HG02973 (cell line): ENCODE data around the gene HPN.
"Not testable (repeated sequence)": the region's sequence is repeated elsewhere in the genome, so short reads cannot be mapped to it uniquely, and the experiment has no call there.

Experiments used
- ATAC-seq: cut with Tn5 transposase; IDR thresholded peaks from one replicate; pipeline ENCODE4 v1.9.1; 2021; ENCODE audit warnings: moderate library complexity; ENCODE audit not compliant: unreplicated experiment

HPN gene

DNA sequence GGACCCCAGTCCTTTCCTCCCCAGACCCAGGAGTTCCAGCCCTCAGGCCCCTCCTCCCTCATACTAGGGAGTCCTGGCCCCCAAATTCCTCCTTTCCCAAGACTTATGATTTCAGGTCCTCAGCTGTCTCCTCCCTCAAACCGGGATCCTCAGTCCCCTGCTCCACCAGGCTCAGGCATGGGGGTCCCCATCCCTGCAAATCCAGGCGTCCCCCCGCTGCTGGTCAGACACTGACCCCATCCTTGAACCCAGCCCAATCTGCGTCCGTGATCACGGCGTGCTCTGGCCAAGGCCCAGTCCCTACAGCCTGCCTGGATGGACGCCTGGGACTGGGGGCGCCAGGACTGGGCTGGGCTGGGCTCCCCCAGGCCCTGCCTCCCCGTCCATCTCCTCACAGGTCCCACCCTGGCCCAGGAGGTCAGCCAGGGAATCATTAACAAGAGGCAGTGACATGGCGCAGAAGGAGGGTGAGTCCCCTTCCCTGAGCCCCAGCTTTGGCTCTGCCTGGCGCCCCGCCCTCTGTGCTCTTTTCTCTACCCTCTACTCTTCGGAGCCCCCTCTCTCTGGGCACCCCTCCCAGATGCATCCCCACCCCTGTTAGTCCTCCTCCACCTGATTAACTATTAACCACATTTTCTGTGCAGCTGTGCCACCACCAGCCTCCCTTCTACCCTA is 672 bp downstream of the HPN start:
- ATAC-seq, result no peak

DNA sequence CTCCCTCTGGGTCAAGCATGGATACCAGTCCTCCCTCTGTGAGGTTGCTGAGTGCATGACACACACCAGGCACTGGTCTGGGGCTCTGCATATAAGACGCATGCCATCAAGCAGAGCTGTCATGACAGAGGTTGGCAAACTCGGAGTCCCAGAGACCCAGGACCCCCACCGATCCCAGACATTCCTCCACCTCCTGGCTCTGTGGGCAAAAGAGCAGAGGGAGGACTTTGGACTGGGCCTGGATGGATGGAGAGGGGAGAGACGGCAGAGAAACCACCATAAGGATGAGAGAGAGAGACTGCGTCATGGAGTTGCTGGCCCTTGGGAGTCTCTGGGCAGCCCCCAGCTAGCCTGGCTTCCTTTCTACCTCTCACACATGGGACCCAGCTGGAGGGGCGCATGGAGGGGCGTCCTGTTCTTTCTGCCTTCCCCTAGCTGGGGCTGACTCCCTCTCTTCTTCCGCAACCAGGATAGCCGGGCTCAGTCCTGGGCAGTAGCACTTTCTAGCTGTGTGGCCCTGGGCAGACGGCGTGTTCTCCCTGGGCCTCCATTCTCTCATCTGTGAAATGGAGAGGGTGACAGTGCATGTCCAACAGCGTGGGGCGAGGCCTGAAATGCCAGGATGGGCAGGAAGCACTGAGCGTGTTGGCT is 1.6 kb downstream of the HPN start:
- ATAC-seq, result no peak

DNA sequence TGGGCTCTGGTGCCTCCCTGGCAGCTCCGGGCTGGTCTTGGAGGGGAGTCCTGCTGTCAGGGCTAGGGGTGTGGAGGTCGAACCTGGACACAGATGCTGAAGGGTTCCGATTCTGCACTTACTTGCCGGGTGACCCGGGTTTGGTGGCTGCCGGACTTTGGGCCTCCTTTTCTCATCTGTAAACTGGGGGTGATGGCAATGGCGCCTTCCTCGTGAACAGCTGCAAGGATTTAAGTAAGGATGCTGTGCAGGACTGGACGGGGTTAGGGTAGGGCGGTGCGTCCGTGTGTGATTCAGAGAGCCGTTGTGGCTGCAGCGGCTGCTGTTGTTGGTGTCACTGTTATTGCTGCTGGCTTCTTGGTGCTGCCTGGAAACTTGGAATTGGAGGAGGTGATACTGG is 2.4 kb downstream of the HPN start:
- ATAC-seq, result no peak

DNA sequence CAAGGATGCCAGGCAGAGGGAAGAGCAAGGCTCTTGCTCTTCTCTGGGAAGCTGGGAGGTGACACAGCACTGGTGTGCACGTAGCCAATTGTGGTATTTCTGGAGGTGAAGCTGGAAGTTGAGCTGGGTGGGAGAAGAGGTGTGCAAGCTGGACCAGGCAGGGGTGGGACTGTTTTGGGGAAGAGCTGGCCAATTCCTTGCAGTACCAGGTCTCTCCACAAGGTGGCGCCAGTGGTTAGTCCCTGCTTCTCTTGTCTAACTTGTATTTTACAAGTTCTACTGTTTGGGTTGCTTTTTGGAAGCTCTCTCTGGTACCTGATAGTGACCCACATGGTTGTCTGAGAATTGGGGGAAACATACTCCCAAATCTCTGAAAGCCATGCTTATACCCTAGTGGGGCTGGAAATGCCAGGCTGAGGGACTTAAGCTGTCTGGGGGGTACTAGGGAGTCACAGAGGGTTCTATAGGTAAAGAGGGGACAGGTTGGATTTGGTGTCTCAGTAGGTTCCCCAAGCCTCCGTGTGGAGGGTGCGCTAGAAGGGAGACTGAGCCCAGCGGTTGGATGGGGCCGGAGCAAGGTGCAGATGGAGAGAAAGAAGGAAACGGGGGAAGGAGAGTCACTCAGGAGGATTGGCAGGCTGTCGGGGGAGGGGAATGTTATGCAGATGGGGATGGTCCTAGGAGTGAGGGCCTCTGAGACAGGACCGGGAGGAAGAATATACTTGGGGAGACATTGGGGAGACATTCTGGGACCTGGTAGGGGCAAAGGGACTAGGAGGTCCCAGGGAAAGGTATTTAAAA is 3.0 kb downstream of the HPN start:
- no peak for ATAC-seq

DNA sequence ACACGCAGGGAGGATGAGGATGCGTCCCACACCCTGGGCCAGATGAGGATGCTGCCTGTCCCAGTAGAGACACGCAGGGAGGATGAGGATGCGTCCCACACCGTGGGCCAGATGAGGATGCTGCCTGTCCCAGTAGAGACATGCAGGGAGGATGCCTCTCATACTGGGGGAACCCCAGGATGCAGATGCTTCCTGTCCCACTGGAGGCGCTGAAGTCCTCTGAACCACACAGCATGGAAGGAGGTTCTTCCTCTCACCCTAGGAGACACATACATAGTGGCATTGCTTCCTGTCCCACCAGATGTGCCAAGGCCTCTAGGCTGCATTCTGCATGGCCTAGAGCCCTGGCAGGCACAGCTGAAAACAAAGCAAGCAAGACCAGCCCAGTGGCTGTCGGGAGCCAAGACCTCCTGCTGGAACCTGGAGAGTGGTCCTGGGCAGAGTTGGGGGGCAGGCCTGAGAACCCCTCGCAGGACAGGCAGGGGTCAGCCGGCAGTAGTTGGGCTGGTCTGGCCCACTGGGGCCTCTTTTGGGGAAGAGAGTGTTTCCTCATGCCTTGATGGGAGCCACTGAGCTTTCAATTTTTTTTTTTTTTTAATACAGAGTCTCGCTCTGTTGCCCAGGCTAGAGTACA is 4.3 kb downstream of the HPN start:
- ATAC-seq, result peak; percentile 66

DNA sequence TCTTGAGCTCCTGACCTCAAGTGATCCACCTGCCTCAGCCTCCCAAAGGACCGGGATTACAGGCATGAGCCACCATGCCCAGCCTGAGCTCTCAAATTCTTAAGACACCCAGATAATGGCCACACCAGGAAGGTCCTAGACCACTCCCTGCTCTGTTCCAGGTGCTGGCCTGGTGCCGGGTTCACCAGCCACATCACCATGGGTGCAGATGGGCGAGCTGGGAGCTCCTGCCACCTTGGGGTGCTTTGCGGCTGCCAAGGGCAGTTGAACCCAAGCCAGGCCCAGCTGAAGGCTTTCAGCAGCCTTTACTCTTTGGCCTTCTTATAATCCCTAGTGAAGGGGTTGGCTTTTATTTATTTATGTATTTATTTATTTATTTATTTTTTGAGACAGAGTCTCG is 4.9 kb downstream of the HPN start:
- ATAC-seq, result no peak

DNA sequence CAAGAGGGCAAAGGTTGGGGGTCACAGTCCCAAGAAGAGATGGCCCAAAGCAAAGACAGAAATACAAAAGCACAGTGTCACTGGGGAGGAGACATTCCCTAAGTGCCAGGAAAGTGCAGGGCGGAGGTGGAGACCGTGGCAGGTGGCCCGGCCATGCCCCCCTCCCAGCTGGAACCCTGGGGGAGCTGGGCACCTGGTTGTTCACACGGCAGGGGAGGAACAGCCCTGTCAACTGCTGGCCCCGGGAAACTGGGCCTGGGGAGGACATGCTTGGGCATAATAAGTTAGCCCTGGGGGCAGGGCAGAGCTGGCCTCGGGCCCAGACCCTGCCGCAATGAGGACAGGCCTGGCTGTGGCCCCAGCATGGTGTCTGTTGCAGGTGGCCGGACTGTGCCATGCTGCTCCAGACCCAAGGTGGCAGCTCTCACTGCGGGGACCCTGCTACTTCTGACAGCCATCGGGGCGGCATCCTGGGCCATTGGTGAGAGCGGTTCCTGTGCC is 7.4 kb downstream of the HPN start:
- no peak for ATAC-seq

DNA sequence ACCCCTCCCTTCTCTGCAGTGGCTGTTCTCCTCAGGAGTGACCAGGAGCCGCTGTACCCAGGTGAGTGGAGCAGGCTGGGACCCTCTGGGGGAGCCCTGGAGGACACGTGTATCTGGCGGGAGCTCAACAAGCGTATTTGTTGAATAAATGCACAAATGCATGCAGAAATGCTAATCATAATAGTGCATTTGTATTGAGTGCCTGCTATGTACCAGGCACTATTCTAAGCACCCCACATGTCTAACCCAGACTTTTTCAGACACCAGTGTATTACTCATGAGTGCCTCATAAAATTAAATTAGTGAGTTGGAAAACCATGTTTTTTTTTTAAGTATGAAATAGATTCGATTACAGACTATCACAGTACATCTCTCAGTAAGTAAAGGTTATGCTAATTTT is 7.9 kb downstream of the HPN start:
- ATAC-seq, result no peak

DNA sequence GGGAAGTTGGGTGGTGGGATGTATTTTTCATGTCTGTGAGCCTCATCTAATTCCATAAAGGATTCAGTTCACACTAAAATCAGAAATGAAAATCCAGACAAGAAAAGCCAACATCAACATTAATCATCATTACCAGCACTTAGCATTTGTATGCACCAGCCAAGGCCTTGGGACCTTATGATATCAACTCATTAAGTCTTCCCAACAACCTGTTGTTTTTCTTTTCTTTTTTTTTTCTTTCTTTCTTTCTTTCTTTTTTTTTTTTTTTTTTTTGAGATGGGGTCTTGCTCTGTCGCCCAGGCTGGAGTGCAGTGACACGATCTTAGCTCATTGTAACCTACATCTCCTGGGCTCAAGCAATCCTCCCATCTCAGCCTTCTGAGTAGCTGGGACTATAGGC is 9.1 kb downstream of the HPN start:
- not testable (repeated sequence) for ATAC-seq

DNA sequence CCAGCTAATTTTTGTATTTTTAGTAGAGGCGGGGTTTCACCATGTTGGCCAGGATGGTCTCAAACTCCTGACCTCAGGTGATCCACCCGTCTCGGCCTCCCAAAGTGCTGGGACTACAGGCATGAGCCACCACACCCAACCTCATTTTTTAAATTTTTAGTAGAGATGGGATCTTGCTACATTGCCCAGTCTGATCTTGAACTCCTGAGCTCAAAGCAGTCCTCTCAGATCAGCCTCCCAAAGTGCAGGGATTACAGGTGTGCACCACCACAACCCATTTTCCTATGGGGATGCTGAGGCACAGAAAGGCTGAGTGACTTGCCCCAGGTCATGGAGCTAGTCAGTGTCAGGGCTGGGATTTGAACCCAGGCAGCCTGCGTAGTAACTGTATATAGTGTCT is 9.7 kb downstream of the HPN start:
- not testable (repeated sequence) for ATAC-seq

DNA sequence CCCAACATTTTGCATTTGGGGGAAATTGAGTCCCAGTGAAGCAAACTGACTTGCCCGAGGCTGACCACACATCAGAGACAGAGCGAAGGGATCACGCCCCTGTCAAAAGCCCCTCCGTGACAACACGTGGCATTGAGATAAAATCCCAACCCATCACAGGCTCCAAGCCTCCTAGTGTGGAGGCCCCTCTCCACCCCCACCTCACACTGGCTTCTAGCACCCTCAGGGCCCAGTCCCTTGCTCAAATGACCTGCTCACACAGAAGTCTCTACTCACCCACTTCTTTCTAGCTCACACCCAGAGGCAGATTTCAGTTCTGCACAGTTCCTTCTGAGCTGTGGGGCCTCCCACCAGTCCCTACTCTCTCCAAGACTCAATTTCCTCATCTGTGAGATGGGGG is 10.3 kb downstream of the HPN start:
- ATAC-seq, result no peak

DNA sequence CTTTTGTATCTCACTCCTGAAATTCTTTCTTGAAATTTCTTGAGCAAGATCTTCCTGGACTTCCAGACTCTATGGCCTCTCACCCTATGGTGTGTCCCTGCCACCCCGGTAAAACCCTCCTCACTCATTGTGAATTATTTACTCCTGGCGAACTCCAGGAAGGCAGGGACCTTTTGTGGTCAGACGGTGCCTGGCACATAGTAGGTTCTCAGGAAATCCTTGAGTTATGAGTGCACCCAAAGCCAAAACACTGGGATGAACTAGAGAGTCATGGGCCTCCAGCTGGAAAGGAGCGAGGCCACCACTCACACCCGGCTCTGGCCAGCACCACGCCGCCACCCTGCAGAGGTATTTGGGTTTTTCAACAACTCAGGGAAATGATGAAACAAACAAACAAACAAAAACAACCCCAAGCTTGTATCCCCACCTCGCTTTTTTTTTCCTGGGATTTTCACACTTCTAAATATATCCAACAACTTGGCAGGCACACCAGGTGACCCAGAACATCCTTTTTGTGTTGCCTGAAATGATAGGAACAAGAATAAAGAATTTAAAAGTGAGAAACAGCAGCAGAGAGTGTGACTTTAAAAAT is 11.2 kb downstream of the HPN start:
- ATAC-seq, result no peak

DNA sequence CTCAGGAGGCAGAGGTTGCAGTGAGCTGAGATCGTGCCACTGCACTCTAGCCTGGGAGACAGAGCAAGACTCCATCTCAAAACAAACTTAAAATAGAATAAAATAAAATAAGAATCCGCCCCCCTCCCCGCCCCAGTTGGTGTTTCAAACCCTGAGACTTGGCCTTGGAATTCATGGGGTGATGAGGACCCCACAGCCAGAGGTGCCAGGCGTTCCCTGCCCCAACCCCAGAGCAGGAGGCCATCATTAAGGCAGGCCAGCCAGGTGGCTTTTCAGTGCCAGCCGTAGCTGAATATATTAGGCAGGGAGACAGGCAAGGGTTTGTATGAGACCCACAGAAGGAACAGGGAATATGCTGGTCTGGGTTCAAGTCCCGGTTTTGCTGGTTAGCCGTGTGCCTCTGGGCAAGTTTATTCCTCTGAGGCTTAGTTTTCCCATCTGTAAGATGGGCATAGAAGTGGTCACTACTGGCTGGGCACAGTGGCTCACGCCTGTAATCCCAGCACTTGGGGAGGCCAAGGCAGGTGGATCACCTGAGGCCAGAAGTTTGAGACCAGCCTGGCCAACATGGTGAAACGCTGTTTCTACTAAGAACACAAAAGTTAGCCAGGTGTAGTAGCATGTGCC is 12.3 kb downstream of the HPN start:
- no peak for ATAC-seq

DNA sequence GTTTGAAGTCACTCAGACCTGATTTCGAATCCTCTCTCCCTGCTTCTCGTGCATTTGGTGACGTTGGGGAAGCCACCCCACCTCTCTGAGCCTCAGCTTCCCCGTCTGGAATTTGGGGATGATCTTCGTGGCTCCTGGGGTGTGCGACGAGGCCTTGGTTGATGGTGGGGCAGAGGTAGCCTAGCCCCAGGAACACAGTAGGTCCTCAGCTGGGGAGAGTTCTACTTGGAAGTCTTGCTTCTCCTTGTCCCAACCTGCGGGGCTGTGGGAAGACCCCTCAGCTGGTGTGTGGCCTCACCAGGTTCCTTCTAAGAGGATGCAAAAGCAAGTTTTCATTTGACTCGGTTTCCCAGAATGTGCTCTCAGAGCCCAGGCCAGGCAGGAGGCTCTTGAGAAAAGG is 13.1 kb downstream of the HPN start:
- no peak for ATAC-seq

DNA sequence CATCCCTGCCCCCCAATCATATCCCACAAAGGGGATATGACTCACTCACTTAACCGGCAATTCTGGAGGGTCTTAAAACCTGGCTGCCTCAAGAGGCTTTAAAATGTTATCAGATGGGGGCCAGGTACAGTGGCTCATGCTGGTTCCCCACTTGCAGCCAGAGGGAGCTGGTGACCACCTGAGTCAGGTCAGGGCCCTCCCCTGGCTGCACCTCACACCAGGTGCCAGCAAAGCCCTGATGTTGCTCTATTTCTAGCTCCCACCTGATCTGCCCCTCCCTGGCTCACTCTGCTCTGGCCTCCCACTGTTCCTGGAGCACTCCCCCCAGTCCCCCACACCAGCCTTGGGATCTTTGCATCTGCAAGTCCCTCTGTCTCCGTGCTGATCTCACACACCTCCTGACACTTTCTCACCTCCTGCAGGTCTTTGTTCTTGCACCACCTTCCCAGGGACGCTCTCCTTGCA is 14.2 kb downstream of the HPN start:
- ATAC-seq, result no peak

DNA sequence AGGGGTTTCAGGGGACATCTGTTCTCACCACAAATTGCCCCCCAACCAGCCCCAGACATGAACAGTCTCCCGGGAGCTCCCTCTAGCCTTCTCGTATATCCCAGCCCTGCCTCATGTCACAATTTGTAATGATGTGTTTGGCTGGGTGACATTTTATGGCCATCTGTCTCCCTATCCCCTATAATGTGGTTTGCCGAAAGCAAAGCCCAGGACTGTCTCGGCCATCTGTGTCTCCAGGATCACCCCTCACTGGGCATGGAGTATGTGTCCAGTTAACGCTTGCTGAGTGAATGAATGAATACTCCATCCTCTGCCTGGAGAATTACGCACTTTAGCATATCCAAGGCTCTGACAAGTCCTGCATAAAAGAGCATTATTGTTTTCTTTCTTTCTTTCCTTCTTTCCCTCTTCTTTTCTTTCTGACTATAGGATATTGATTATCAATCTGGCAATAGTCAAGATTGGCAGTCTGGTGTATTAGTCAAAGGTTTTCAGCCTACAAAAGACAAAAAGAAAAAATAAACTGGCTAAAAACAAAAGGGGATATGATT is 15.1 kb downstream of the HPN start:
- ATAC-seq, result no peak

DNA sequence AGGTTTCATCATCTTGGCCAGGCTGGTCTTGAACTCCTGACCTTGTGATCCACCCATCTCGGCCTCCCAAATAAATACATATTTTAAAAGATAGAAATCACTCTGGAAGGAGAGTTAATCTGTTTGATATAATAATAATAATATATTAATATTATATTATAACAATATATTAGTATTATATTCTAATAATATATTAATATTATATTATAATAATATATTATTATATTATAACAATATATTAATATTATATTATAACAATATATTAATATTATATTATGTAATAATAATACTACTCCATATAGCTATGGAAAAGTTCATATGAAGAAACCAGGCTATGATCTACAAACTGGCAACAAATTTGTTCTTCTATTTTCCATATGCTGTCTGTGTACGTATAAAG is 16.8 kb downstream of the HPN start:
- no peak for ATAC-seq

DNA sequence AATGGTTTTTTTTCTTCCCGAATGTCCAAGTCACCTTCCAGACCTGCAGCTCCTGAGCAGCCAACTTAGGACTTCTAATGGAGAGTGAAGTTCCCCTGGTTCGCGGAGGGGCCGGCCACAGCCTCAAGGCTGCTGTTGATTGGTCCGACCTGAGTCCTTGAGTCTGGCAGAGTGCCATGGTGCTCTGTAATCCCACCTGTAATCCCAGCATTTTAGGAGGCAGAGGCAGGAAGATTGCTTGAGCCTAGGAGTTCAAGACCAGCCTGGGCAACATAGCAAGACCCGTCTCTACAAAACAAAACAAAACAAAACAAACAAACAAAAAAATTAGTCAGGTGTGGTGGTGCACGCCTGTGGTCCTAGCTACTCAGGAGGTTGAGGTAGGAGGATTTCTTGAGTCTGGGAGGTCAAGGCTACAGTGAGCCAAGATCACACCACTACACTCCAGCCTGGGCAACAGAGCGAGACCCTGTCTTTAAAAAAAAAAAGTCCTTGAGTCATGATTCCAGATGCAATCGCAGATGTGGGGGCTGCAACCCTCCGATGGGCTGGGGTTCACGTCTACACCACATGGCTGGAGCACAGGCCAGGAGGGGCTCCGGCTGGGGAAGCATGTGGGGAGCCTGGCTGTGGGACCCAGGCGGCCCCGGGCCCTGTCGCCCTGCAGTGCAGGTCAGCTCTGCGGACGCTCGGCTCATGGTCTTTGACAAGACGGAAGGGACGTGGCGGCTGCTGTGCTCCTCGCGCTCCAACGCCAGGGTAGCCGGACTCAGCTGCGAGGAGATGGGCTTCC is 17.7 kb downstream of the HPN start:
- ATAC-seq, result no peak

DNA sequence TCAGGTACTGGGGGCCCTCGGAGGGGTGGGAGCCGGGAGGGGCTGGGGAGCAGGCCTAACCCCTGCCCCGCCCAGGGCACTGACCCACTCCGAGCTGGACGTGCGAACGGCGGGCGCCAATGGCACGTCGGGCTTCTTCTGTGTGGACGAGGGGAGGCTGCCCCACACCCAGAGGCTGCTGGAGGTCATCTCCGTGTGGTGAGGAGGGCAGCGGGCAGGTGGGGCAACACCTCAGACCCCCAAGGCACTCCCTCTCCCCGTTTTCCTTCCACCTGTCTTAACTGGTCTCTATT is 18.2 kb downstream of the HPN start:
- ATAC-seq, result no peak
